GM18868 (cell line): ENCODE data around the gene GCKR.

Experiments
- ATAC-seq: cut with Tn5 transposase; IDR thresholded peaks from one replicate; pipeline ENCODE4 v1.9.1; 2021; ENCODE audit warnings: mild to moderate bottlenecking, moderate library complexity; ENCODE audit not compliant: unreplicated experiment

Gene GCKR

GRCh38 chr2:27571681-27572080, 75.0 kb downstream of the GCKR start:
- no peak for ATAC-seq

GRCh38 chr2:27572439-27572838, 75.8 kb downstream of the GCKR start:
- ATAC-seq: no peak

- no peak for ATAC-seq
Observed at GRCh38 chr2:27572998-27573429, 76.4 kb downstream of the GCKR start.
